Vagina (tissue), 2 donors: ENCODE measurements around the gene TBCD. TPM values are rescaled to one million over a fixed set of nuclear protein-coding genes. Genes with fewer than 3 reads are reported as not detected.

ENCODE experiments used
- DNase-seq, 2 donors: peaks; one replicate each; pipeline ENCODE4 v3.0.0-alpha.2; 2017; ENCODE audit errors: extremely low spot score in 2 of 2
- H3K27ac ChIP-seq: fragments of 200-600 bp; sonication (generic); one replicate; pipeline ENCODE4 v1.5.1; 2019
- H3K27me3 ChIP-seq: fragments of 200-600 bp; sonication (generic); one replicate; pipeline ENCODE4 v1.5.1; 2019
- H3K36me3 ChIP-seq, 2 donors: fragments of 200-600 bp; sonication (generic); one replicate each; pipeline ENCODE4 v1.5.1; 2017 to 2019
- H3K4me1 ChIP-seq: fragments of 200-600 bp; sonication (generic); one replicate; pipeline ENCODE4 v1.5.1; 2019
- H3K4me3 ChIP-seq, 2 donors: fragments of 200-600 bp; sonication (generic); 1 replicate in 1 of 2; 2 replicates in 1 of 2; pipeline ENCODE4 v1.5.1; 2016 to 2019
- H3K9me3 ChIP-seq: fragments of 200-600 bp; sonication (generic); one replicate; pipeline ENCODE4 v1.5.1; 2019
- CTCF ChIP-seq, 3 experiments: fragments of 450-650 bp in 2 of 3; fragments of 200-600 bp in 1 of 3; sonication (generic) in 1 of 3; IDR thresholded peaks; one replicate each; pipeline ENCODE4 v1.5.1; 2017 to 2019; ENCODE audit warnings: antibody characterized with exemption in 3 of 3, mild to moderate bottlenecking in 2 of 3, moderate library complexity in 2 of 3
- POLR2A ChIP-seq, 2 donors: fragments of 450-650 bp; IDR thresholded peaks; one replicate each; pipeline ENCODE4 v1.6.1; 2017; ENCODE audit warnings: antibody characterized with exemption in 2 of 2, mild to moderate bottlenecking in 2 of 2, moderate library complexity in 2 of 2
- POLR2AphosphoS5 ChIP-seq, 2 donors: sonication (generic); formaldehyde crosslinking; IDR thresholded peaks; one replicate each; pipeline ENCODE4 v1.9.0; 2017; ENCODE audit warnings: antibody characterized with exemption in 2 of 2, mild to moderate bottlenecking in 2 of 2, low read depth in 1 of 2; ENCODE audit not compliant: insufficient read depth in 1 of 2
- intact Hi-C: fragments of 100-400 bp; cut with DNase I; formaldehyde crosslinking; loops from one replicate; pipeline ENCODE4 v1.15.1; 2023
- total RNA-seq: library from RNA; depleted of rRNA; stranded (reverse); fragments of >200 nt; gene quantifications from one replicate; pipeline ENCODE4 v1.2.3, GENCODE V29; 2016

Gene TBCD
- total RNA-seq, 1 donor from 2014 or later = 79.3 TPM

- DNase-seq = no peak
- Histone ChIP-seq H3K27me3 (no peaks in the 10 kb centered on the region), H3K4me3 (no peak overlapping the region), H3K27ac (no peak overlapping the region), H3K4me1 (no peaks in the 10 kb centered on the region), H3K9me3 (no peaks in the 10 kb centered on the region), H3K36me3 (peaks cover 0 to 81% of the 10 kb centered on the region in 2 donors)
- TF ChIP-seq CTCF (IDR thresholded peaks at IDR 0.05) (no peak), POLR2AphosphoS5 (IDR thresholded peaks at IDR 0.05; ENCODE audit: insufficient read depth in 1 of 2, low read depth in 1 of 2) (no peak), POLR2A (IDR thresholded peaks at IDR 0.05) (no peak)
- intact Hi-C loops = no loop called here
Observed at GRCh38 chr17:82937411-82938371, 185.8 kb downstream of the TBCD start.

- H3K36me3 ChIP-seq = peaks cover 0 to 81% of the 10 kb centered on the region in 2 donors
- TF ChIP-seq CTCF (IDR thresholded peaks at IDR 0.05) (no peak), POLR2AphosphoS5 (IDR thresholded peaks at IDR 0.05; ENCODE audit: insufficient read depth in 1 of 2, low read depth in 1 of 2) (no peak)
- no peaks in the 10 kb centered on the region for H3K27me3 ChIP-seq
- no peaks in the 10 kb centered on the region for H3K9me3 ChIP-seq
- no peak overlapping the region for H3K4me3 ChIP-seq
- DNase-seq = no peak
- H3K27ac ChIP-seq = no peak overlapping the region
- intact Hi-C loops = no loop called here
- H3K4me1 ChIP-seq = no peaks in the 10 kb centered on the region
Observed at GRCh38 chr17:82938486-82938872, 186.6 kb downstream of the TBCD start.

- Histone ChIP-seq H3K36me3 (peaks cover 0 to 82% of the 10 kb centered on the region in 2 donors), H3K27me3 (no peaks in the 10 kb centered on the region), H3K9me3 (no peaks in the 10 kb centered on the region), H3K4me3 (no peak overlapping the region), H3K4me1 (no peaks in the 10 kb centered on the region), H3K27ac (no peak overlapping the region)
- no peak for DNase-seq
- no peak for TF ChIP-seq POLR2A (IDR thresholded peaks at IDR 0.05)
- intact Hi-C loops = no loop called here
Observed at GRCh38 chr17:82938873-82939620, 187.2 kb downstream of the TBCD start.

- Histone ChIP-seq H3K4me1 (no peaks in the 10 kb centered on the region), H3K27me3 (no peaks in the 10 kb centered on the region), H3K9me3 (peaks cover 5% of the 10 kb centered on the region), H3K27ac (no peak overlapping the region), H3K4me3 (no peak overlapping the region), H3K36me3 (peaks cover 0 to 82% of the 10 kb centered on the region in 2 donors)
- intact Hi-C loops = no loop called here
- DNase-seq = no peak
- TF ChIP-seq CTCF (IDR thresholded peaks at IDR 0.05) (no peak), POLR2A (IDR thresholded peaks at IDR 0.05) (no peak), POLR2AphosphoS5 (IDR thresholded peaks at IDR 0.05; ENCODE audit: insufficient read depth in 1 of 2, low read depth in 1 of 2) (no peak)
Observed at GRCh38 chr17:82939621-82940135, 187.8 kb downstream of the TBCD start.

- peaks cover 0 to 85% of the 10 kb centered on the region in 2 donors for H3K36me3 ChIP-seq
- intact Hi-C loops = no loop called here
- DNase-seq = no peak
- no peaks in the 10 kb centered on the region for H3K4me1 ChIP-seq
- peaks cover 11% of the 10 kb centered on the region for H3K9me3 ChIP-seq
- H3K4me3 ChIP-seq = no peak overlapping the region
- no peak for TF ChIP-seq CTCF (IDR thresholded peaks at IDR 0.05)
- TF ChIP-seq POLR2A (IDR thresholded peaks at IDR 0.05) = no peak
- no peak for TF ChIP-seq POLR2AphosphoS5 (IDR thresholded peaks at IDR 0.05; ENCODE audit: insufficient read depth in 1 of 2, low read depth in 1 of 2)
- H3K27me3 ChIP-seq = no peaks in the 10 kb centered on the region
- H3K27ac ChIP-seq = no peak overlapping the region
Observed at GRCh38 chr17:82940226-82941020, 188.6 kb downstream of the TBCD start.
